ENCODE results near the gene CACNB1.

CACNB1 gene

GRCh38 chr17:39155654-39156053 is 41.8 kb downstream of the CACNB1 start:
- TF ChIP-seq CTCF (IDR thresholded peaks at IDR 0.05; ENCODE audit: control insufficient read depth, insufficient read depth, low read depth, low read length, missing control alignments), result no peak
- DNase-seq (ENCODE audit: low read depth), result no peak
- no peak overlapping the region for H3K4me3 ChIP-seq (ENCODE audit: control insufficient read depth, low read depth, low read length)

- TF ChIP-seq CTCF (IDR thresholded peaks at IDR 0.05; ENCODE audit: control insufficient read depth, insufficient read depth, low read depth, low read length, missing control alignments), result peak; percentile 29
- no peak for DNase-seq (ENCODE audit: low read depth)
- H3K4me3 ChIP-seq (ENCODE audit: control insufficient read depth, low read depth, low read length), result peak overlapping the region; percentile 67
Observed at GRCh38 chr17:39153599-39154051, 43.8 kb downstream of the CACNB1 start.

GRCh38 chr17:39151943-39152818 is 45.3 kb downstream of the CACNB1 start:
- TF ChIP-seq CTCF (IDR thresholded peaks at IDR 0.05; ENCODE audit: control insufficient read depth, insufficient read depth, low read depth, low read length, missing control alignments), result no peak
- DNase-seq (ENCODE audit: low read depth), result no peak
- peak overlapping the region; percentile 67; the same call in 1 of the 2 replicates for H3K4me3 ChIP-seq (ENCODE audit: control insufficient read depth, low read depth, low read length)

- peak within 1 kb of the TSS; percentile 67 for H3K4me3 ChIP-seq (ENCODE audit: control insufficient read depth, low read depth, low read length)
- no peak for DNase-seq (ENCODE audit: low read depth)
- no peak for TF ChIP-seq CTCF (IDR thresholded peaks at IDR 0.05; ENCODE audit: control insufficient read depth, insufficient read depth, low read depth, low read length, missing control alignments)
Observed at GRCh38 chr17:39151150-39151942, 46.1 kb downstream of the CACNB1 start, which contains the start of gene PLXDC1. TSS of gene PLXDC1 (minus strand) at chr17:39151637. CDS start at chr17:39151437, 200 bp downstream.

GRCh38 chr17:39150795-39151149 is 46.7 kb downstream of the CACNB1 start:
- TF ChIP-seq CTCF (IDR thresholded peaks at IDR 0.05; ENCODE audit: control insufficient read depth, insufficient read depth, low read depth, low read length, missing control alignments), result no peak
- no peak overlapping the region for H3K4me3 ChIP-seq (ENCODE audit: control insufficient read depth, low read depth, low read length)
- DNase-seq (ENCODE audit: low read depth), result no peak

GRCh38 chr17:39150104-39150634 is 47.3 kb downstream of the CACNB1 start:
- H3K4me3 ChIP-seq (ENCODE audit: control insufficient read depth, low read depth, low read length), result no peak overlapping the region
- TF ChIP-seq CTCF (IDR thresholded peaks at IDR 0.05; ENCODE audit: control insufficient read depth, insufficient read depth, low read depth, low read length, missing control alignments), result no peak
- DNase-seq (ENCODE audit: low read depth), result no peak
